HG02571 (cell line): ENCODE data around the gene LSM4.
"Not testable (repeated sequence)": the region's sequence is repeated elsewhere in the genome, so short reads cannot be mapped to it uniquely, and the experiment has no call there.

Experiments
- ATAC-seq: cut with Tn5 transposase; IDR thresholded peaks from one replicate; pipeline ENCODE4 v1.9.1; 2021; ENCODE audit warnings: mild to moderate bottlenecking, moderate library complexity; ENCODE audit not compliant: unreplicated experiment

LSM4 gene

GRCh38 chr19:18340990-18341868 is 18.4 kb upstream of the LSM4 start:
- ATAC-seq, result no peak

- no peak for ATAC-seq
These were observed 17.5 kb upstream of the LSM4 start, which contains the start of gene PGPEP1 for GRCh38 chr19:18340190-18340989. Gene PGPEP1, plus strand, starts transcription at chr19:18340598. Its CDS starts 84 bp downstream, at chr19:18340682.

- ATAC-seq, result no peak
These were observed 16.8 kb upstream of the LSM4 start for GRCh38 chr19:18339723-18340122.

GRCh38 chr19:18338541-18338940 is 15.7 kb upstream of the LSM4 start:
- no peak for ATAC-seq

GRCh38 chr19:18336121-18336520 is 13.2 kb upstream of the LSM4 start:
- ATAC-seq, result no peak

- no peak for ATAC-seq
These were observed 10.8 kb upstream of the LSM4 start for GRCh38 chr19:18333680-18334079.

- no peak for ATAC-seq
These were observed 10.1 kb upstream of the LSM4 start for GRCh38 chr19:18332917-18333530.

GRCh38 chr19:18330868-18331267 is 8.0 kb upstream of the LSM4 start:
- ATAC-seq, result no peak

- ATAC-seq, result no peak
These were observed 6.1 kb upstream of the LSM4 start for GRCh38 chr19:18329035-18329376.

- peak; percentile 84 for ATAC-seq
These were observed 5.6 kb upstream of the LSM4 start for GRCh38 chr19:18328340-18329034.

GRCh38 chr19:18326772-18327171 is 3.9 kb upstream of the LSM4 start:
- no peak for ATAC-seq

- ATAC-seq, result not testable (repeated sequence)
These were observed 1.5 kb upstream of the LSM4 start for GRCh38 chr19:18324373-18324731.

- ATAC-seq, result no peak
These were observed 538 bp downstream of the LSM4 start for GRCh38 chr19:18322318-18322758.

GRCh38 chr19:18321734-18322102 is 1.2 kb downstream of the LSM4 start:
- ATAC-seq, result no peak

GRCh38 chr19:18320865-18321733 is 1.8 kb downstream of the LSM4 start:
- ATAC-seq, result no peak

- no peak for ATAC-seq
These were observed 3.2 kb downstream of the LSM4 start for GRCh38 chr19:18319591-18320135.

- no peak for ATAC-seq
These were observed 4.7 kb downstream of the LSM4 start for GRCh38 chr19:18317961-18318800.

GRCh38 chr19:18313398-18313797 is 9.5 kb downstream of the LSM4 start:
- no peak for ATAC-seq

- ATAC-seq, result no peak
These were observed 10.8 kb downstream of the LSM4 start for GRCh38 chr19:18312092-18312534.
